Prostate gland (tissue), 2 donors: ENCODE measurements around the gene ARFGEF2. TPM values are rescaled to one million over a fixed set of nuclear protein-coding genes. Genes with fewer than 3 reads are reported as not detected.
A peak's percentile ranks its signal among the peaks of the same experiment; 100 is the strongest.

ENCODE experiments used
- DNase-seq: peaks from one replicate; pipeline ENCODE4 v3.0.0-alpha.2; 2019; ENCODE audit warnings: low spot score
- H3K27ac ChIP-seq, 2 donors: fragments of 200-600 bp; sonication (generic); 2 replicates each; pipeline ENCODE4 v1.5.1; 2017 to 2019
- H3K27me3 ChIP-seq: fragments of 200-600 bp; sonication (generic); replicated peaks from 2 replicates; pipeline ENCODE4 v1.5.1; 2019; ENCODE audit not compliant: insufficient read depth
- H3K36me3 ChIP-seq, 2 donors: fragments of 200-600 bp; sonication (generic); 1 replicate in 1 of 2; 2 replicates in 1 of 2; pipeline versions ENCODE4 v1.5.1 to v1.8.1; 2017 to 2019
- H3K4me1 ChIP-seq: fragments of 200-600 bp; sonication (generic); replicated peaks from 2 replicates; pipeline ENCODE4 v1.5.1; 2019
- H3K4me3 ChIP-seq, 2 donors: fragments of 200-600 bp; sonication (generic); 2 replicates each; pipeline ENCODE4 v1.5.1; 2017 to 2019
- H3K9me3 ChIP-seq: fragments of 200-600 bp; sonication (generic); 2 replicates; pipeline ENCODE4 v1.5.1; 2017
- POLR2A ChIP-seq: fragments of 450-650 bp; IDR thresholded peaks from one replicate; pipeline ENCODE4 v1.6.1; 2016; ENCODE audit warnings: antibody characterized with exemption, mild to moderate bottlenecking
- POLR2AphosphoS5 ChIP-seq: sonication (generic); formaldehyde crosslinking; IDR thresholded peaks from one replicate; pipeline ENCODE4 v1.6.1; 2017; ENCODE audit warnings: antibody characterized with exemption
- WGBS: methylation state at CpG from one replicate; pipeline ENCODE4 v1.1.5; 2018; 5-methylcytosine and 5-hydroxymethylcytosine counted together
- intact Hi-C: fragments of 100-400 bp; cut with DNase I; formaldehyde crosslinking; loops from one replicate; pipeline ENCODE4 v1.14.2; 2022
- total RNA-seq, 2 donors: library from RNA; depleted of rRNA; stranded (reverse); fragments of >200 nt; gene quantifications; one replicate each; pipeline ENCODE4 v1.1.0, GENCODE V29; 2016
- TF ChIP-seq, protein P1 (sequence below), 4 experiments: fragments of 200-600 bp in 2 of 4; fragments of 450-650 bp in 2 of 4; sonication (generic) in 2 of 4; IDR thresholded peaks; 1 replicate in 3 of 4; 2 replicates in 1 of 4; pipeline ENCODE4 v1.5.1; 2016 to 2019; ENCODE audit warnings: antibody characterized with exemption in 4 of 4, mild to moderate bottlenecking in 2 of 4, moderate library complexity in 2 of 4

Gene ARFGEF2
- 10 to 100 TPM; 36.3 to 51.6 TPM for total RNA-seq

DNA sequence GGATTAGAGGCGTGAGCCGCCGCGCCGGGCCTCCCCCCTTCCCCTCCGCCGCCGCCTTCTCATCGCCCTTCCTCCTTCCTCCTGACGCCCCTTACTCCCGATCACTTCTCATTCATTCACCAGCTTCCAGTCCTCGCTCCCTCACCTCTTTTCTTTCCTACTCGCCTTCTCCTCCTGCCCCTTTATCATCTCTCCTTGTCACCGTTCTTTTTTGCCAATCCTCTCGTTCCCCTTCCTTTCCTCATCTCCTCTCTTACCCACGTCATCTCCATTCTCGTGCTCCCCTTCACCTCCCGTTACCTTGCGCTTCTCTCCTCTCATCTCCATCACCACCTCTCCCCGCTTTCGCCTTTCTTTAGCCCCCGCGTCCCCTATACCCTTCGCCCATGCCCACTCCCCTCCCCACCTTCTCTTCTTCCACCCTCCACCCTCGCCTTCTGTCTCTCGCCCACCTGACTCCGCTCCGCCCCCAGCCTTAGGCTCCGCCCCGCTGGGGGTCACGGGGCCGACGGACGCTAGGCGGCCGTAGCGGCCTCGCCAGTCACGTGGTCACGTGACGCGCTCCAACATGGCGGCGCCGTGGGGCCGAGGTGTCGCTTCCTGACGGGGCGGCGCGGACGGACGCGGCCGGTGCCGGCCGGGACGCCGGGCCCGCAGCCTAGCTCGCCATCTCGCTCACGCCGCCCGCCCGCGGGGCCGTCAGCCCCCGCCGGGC lies at the start of gene ARFGEF2:
ARFGEF2 (plus strand) TSS at position 544 of the 715 bp plus-strand sequence. CDS start 179 bp downstream, outside the sequence.
- under 1% methylated on average over 57 of the region's 70 CpGs for WGBS
- H3K4me1 ChIP-seq: peaks cover 3% of the 10 kb centered on the region

DNA sequence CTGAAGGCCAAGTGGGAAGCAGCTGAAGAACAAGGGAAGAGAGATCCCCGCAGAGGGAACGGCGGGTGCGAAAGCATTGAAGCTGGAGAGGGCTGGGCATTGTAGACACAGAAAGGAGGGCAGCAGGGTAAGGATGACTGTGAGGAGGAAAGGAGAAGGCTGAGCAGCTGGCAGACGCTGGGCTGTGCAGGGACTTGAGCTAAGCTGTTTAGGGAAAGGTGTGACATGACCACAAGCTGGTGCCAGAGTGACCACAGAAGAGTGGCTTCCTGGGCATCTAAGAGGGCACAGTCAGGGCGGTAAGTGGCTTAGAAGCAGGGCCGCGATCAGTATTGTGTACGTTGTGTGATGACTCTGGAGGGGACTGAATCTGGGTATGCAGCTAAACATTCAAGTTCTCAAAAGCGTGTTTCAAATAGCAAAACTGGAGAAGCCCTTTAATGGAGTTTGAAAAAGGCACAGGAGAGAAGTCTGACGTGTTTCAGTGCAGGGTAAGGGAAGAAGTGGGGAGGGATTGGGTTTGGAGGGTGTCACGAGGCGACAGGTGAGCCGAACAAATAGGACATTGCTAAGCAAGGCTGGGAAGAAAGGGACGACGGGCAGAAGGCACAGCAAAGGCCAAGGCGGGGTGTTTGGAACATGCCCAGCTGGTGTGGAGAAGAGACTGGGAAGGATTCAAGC lies 46.1 kb upstream of the ARFGEF2 start:
- Histone ChIP-seq H3K27me3 (no peaks in the 10 kb centered on the region), H3K36me3 (no peaks in the 10 kb centered on the region), H3K9me3 (no peaks in the 10 kb centered on the region), H3K4me1 (no peaks in the 10 kb centered on the region), H3K4me3 (no peak overlapping the region), H3K27ac (no peak overlapping the region)
- intact Hi-C loops: no loop called here
- no peak for DNase-seq
- WGBS: 72% methylated on average over 17 of the region's 17 CpGs
- TF ChIP-seq POLR2AphosphoS5: no peak

More for the DNA sequence above, at the start of gene ARFGEF2:
- intact Hi-C loops: loop anchor here (5.0 kb wide), 1 partner anchor 41 kb away; no protein-coding TSS in a partner anchor
- Histone ChIP-seq H3K27me3 (no peaks in the 10 kb centered on the region), H3K27ac (peak within 1 kb of the TSS; percentile 90 to 98), H3K4me3 (peak within 1 kb of the TSS; percentile 87 to 99), H3K36me3 (no peaks in the 10 kb centered on the region), H3K9me3 (no peaks in the 10 kb centered on the region)
- peak; percentile 92 for DNase-seq
- TF ChIP-seq POLR2AphosphoS5: peak; percentile 99
- peak; percentile 98 for TF ChIP-seq POLR2A
- TF ChIP-seq, protein P1, sequence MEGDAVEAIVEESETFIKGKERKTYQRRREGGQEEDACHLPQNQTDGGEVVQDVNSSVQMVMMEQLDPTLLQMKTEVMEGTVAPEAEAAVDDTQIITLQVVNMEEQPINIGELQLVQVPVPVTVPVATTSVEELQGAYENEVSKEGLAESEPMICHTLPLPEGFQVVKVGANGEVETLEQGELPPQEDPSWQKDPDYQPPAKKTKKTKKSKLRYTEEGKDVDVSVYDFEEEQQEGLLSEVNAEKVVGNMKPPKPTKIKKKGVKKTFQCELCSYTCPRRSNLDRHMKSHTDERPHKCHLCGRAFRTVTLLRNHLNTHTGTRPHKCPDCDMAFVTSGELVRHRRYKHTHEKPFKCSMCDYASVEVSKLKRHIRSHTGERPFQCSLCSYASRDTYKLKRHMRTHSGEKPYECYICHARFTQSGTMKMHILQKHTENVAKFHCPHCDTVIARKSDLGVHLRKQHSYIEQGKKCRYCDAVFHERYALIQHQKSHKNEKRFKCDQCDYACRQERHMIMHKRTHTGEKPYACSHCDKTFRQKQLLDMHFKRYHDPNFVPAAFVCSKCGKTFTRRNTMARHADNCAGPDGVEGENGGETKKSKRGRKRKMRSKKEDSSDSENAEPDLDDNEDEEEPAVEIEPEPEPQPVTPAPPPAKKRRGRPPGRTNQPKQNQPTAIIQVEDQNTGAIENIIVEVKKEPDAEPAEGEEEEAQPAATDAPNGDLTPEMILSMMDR (IDR thresholded peaks at IDR 0.05): peak in 2 of 4 experiments; percentile 44 to 71

DNA sequence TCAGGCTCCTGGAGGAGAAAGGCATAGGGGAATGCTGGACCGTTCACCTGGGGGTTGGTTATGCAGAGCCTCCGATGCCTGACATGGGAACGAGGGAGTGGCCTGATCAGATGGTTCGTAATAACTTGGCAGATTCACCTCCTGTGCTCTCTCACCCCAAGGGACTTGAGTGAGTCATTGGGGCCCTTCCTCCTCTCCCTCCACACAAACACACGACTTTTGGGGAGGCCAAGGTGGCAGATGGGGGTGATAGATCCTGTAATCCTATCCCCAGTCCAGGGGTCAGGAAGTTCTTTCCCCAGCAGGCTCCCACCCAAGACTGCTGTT lies 45.6 kb upstream of the ARFGEF2 start:
- no peaks in the 10 kb centered on the region for H3K9me3 ChIP-seq
- H3K4me1 ChIP-seq: no peaks in the 10 kb centered on the region
- 34% methylated on average over 5 of the region's 5 CpGs for WGBS
- H3K27me3 ChIP-seq: no peaks in the 10 kb centered on the region
- no peak overlapping the region for H3K4me3 ChIP-seq
- no peak for DNase-seq
- H3K36me3 ChIP-seq: no peaks in the 10 kb centered on the region
- H3K27ac ChIP-seq: no peak overlapping the region
- TF ChIP-seq POLR2AphosphoS5 (no peak), POLR2A (no peak)
- TF ChIP-seq, protein P1 (IDR thresholded peaks at IDR 0.05): no peak
- intact Hi-C loops: no loop called here

DNA sequence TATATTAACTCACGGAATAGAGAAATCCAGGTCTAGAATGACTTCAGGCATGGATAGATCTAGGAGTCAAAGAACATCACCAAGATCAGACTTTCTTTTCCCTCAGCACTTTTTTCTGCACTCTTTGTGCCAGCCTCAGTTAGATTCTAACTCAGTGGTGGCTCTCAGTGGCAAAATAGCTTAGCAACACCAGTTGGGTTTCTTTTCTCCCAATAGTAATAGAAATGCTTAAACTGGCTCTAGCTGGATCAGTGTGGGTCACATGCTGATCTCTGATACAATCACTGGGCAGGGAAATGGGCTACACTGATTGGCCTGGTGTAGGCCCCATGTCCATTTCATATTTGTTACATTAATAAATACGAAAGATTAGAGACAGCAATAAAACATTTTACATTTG lies 44.2 kb upstream of the ARFGEF2 start:
- intact Hi-C loops: no loop called here
- no peaks in the 10 kb centered on the region for H3K36me3 ChIP-seq

More for the DNA sequence above, 44.2 kb upstream of the ARFGEF2 start:
- no peaks in the 10 kb centered on the region for H3K9me3 ChIP-seq
- WGBS: 19% methylated on average over 2 of the region's 2 CpGs
- H3K4me1 ChIP-seq: no peaks in the 10 kb centered on the region
- H3K27ac ChIP-seq: no peak overlapping the region
- DNase-seq: peak; percentile 24
- no peaks in the 10 kb centered on the region for H3K27me3 ChIP-seq
- no peak overlapping the region for H3K4me3 ChIP-seq
- TF ChIP-seq, protein P1 (IDR thresholded peaks at IDR 0.05): peak in 1 of 4 experiments; percentile 35
- TF ChIP-seq POLR2A (no peak), POLR2AphosphoS5 (peak; percentile 34)
